ENCODE data around the gene GRIN2D.

The GRIN2D gene

DNA sequence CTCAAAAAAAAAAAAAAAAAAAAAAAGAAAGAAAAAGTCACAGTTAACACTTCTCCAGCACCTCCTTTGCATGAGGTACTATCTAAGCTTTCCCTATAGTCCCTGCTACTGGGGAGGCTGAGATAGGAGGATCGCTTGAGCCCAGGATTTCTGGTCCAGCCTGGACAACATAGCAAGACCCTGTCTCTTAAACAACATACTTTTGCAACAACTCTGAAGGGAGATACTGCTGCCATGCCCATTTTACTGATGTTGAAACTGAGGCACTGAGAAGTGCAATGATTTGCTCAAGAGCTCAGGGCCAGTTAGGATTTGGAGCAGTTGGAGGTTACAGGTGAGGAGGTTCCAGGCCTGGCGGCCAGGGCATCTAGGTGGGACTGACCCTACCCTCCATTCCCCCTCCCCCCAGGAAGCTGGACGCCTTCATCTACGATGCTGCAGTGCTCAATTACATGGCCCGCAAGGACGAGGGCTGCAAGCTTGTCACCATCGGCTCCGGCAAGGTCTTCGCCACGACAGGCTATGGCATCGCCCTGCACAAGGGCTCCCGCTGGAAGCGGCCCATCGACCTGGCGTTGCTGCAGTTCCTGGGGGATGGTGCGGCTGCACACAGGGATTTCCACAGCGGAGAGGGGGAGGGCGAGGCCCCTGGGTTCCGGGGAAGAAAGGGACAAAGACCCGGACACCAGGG, 48.0 kb downstream of the GRIN2D start:
- Histone ChIP-seq H3K9ac (ENCODE audit: low read depth, low read length) (no peak overlapping the region), H2AFZ (ENCODE audit: low read depth, low read length) (no peak overlapping the region), H4K20me1 (ENCODE audit: insufficient read depth, low read length) (no peaks in the 10 kb centered on the region), H3K4me1 (ENCODE audit: insufficient read depth, low read length) (peaks cover 18% of the 10 kb centered on the region), H3K27ac (ENCODE audit: low read length) (no peak overlapping the region), H3K4me3 (ENCODE audit: low read depth in 1 of 2, low read length in 2 of 2) (no peak overlapping the region), H3K4me2 (ENCODE audit: insufficient read depth, low read length) (no peak overlapping the region), H3K36me3 (ENCODE audit: insufficient read depth, low read length) (peaks cover 6% of the 10 kb centered on the region), H3K27me3 (ENCODE audit: insufficient read depth, low read length, poor library complexity) (no peaks in the 10 kb centered on the region), H3K79me2 (ENCODE audit: insufficient read depth, low read length) (peaks cover 14% of the 10 kb centered on the region), H3K9me3 (ENCODE audit: insufficient read depth, low read length, severe bottlenecking) (no peaks in the 10 kb centered on the region)
- ATAC-seq (ENCODE audit: insufficient read depth, low read depth): no peak
- TF ChIP-seq CTCF (IDR thresholded peaks at IDR 0.05; ENCODE audit: borderline replicate concordance, extremely low read depth, low read length, poor library complexity, severe bottlenecking) (no peak), EZH2 (IDR thresholded peaks at IDR 0.05; ENCODE audit: borderline replicate concordance, low read depth, low read length, severe bottlenecking) (no peak)
- no peak for DNase-seq

DNA sequence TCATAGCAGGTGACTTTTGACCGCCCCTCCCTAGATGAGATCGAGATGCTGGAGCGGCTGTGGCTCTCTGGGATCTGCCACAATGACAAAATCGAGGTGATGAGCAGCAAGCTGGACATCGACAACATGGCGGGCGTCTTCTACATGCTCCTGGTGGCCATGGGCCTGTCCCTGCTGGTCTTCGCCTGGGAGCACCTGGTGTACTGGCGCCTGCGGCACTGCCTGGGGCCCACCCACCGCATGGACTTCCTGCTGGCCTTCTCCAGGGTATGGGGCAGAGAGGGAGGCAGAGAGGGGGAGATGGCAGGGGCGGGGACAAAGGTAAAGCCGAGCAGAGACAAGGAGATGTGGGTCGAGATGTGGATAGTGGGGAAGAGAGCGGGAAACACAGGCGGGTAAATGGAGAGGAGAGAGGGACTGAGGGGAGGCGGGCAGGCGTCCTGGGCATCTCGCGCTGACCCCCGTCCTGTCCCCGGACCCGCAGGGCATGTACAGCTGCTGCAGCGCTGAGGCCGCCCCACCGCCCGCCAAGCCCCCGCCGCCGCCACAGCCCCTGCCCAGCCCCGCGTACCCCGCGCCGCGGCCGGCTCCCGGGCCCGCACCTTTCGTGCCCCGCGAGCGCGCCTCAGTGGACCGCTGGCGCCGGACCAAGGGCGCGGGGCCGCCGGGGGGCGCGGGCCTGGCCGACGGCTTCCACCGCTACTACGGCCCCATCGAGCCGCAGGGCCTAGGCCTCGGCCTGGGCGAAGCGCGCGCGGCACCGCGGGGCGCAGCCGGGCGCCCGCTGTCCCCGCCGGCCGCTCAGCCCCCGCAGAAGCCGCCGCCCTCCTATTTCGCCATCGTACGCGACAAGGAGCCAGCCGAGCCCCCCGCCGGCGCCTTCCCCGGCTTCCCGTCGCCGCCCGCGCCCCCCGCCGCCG, 48.9 kb downstream of the GRIN2D start:
- no peak overlapping the region for H3K4me3 ChIP-seq (ENCODE audit: low read depth in 1 of 2, low read length in 2 of 2)
- DNase-seq: no peak

DNA sequence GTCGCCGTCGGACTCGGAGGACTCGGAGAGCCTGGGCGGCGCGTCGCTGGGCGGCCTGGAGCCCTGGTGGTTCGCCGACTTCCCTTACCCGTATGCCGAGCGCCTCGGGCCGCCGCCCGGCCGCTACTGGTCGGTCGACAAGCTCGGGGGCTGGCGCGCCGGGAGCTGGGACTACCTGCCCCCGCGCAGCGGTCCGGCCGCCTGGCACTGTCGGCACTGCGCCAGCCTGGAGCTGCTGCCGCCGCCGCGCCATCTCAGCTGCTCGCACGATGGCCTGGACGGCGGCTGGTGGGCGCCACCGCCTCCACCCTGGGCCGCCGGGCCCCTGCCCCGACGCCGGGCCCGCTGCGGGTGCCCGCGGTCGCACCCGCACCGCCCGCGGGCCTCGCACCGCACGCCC, 49.8 kb downstream of the GRIN2D start:
- Histone ChIP-seq H4K20me1 (ENCODE audit: insufficient read depth, low read length) (no peaks in the 10 kb centered on the region), H3K4me3 (ENCODE audit: low read depth in 1 of 2, low read length in 2 of 2) (no peak overlapping the region), H3K36me3 (ENCODE audit: insufficient read depth, low read length) (peaks cover 21% of the 10 kb centered on the region), H3K4me1 (ENCODE audit: insufficient read depth, low read length) (peaks cover 31% of the 10 kb centered on the region), H2AFZ (ENCODE audit: low read depth, low read length) (no peak overlapping the region), H3K9ac (ENCODE audit: low read depth, low read length) (no peak overlapping the region), H3K9me3 (ENCODE audit: insufficient read depth, low read length, severe bottlenecking) (no peaks in the 10 kb centered on the region), H3K27me3 (ENCODE audit: insufficient read depth, low read length, poor library complexity) (no peaks in the 10 kb centered on the region), H3K27ac (ENCODE audit: low read length) (no peak overlapping the region), H3K4me2 (ENCODE audit: insufficient read depth, low read length) (no peak overlapping the region), H3K79me2 (ENCODE audit: insufficient read depth, low read length) (peaks cover 30% of the 10 kb centered on the region)
- ATAC-seq (ENCODE audit: insufficient read depth, low read depth) (no peak), DNase-seq (no peak)
- TF ChIP-seq CTCF (IDR thresholded peaks at IDR 0.05; ENCODE audit: borderline replicate concordance, extremely low read depth, low read length, poor library complexity, severe bottlenecking): no peak
- TF ChIP-seq EZH2 (IDR thresholded peaks at IDR 0.05; ENCODE audit: borderline replicate concordance, low read depth, low read length, severe bottlenecking): no peak

More for the DNA sequence above, 48.9 kb downstream of the GRIN2D start:
- Histone ChIP-seq H3K4me1 (ENCODE audit: insufficient read depth, low read length) (peaks cover 27% of the 10 kb centered on the region), H3K36me3 (ENCODE audit: insufficient read depth, low read length) (peaks cover 12% of the 10 kb centered on the region), H3K9me3 (ENCODE audit: insufficient read depth, low read length, severe bottlenecking) (no peaks in the 10 kb centered on the region), H3K27me3 (ENCODE audit: insufficient read depth, low read length, poor library complexity) (no peaks in the 10 kb centered on the region), H3K79me2 (ENCODE audit: insufficient read depth, low read length) (peaks cover 21% of the 10 kb centered on the region), H2AFZ (ENCODE audit: low read depth, low read length) (no peak overlapping the region), H3K9ac (ENCODE audit: low read depth, low read length) (no peak overlapping the region), H4K20me1 (ENCODE audit: insufficient read depth, low read length) (no peaks in the 10 kb centered on the region), H3K27ac (ENCODE audit: low read length) (no peak overlapping the region), H3K4me2 (ENCODE audit: insufficient read depth, low read length) (no peak overlapping the region)
- TF ChIP-seq CTCF (IDR thresholded peaks at IDR 0.05; ENCODE audit: borderline replicate concordance, extremely low read depth, low read length, poor library complexity, severe bottlenecking): no peak
- TF ChIP-seq EZH2 (IDR thresholded peaks at IDR 0.05; ENCODE audit: borderline replicate concordance, low read depth, low read length, severe bottlenecking): no peak
- no peak for ATAC-seq (ENCODE audit: insufficient read depth, low read depth)
